Measurements from ENCODE around the gene RSRC1.

DNA sequence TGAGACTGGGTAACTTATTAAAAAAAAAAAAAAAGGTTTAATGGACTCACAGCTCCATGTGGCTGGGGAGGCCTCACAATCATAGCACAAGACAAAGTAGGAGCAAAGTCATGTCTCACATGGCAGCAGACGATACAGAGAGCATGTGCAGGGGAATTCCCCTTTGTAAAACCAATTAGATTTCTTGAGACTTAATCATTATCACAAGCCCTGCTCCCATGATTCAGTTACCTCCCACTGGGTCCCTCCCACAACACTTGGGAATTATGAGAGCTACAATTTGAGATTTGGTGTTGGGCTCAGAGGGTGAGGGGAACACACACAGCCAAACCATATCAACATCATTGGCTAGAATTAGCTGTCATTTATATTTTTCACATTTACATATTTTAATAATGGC is 221.0 kb downstream of the RSRC1 start:
- TF ChIP-seq CTCF (IDR thresholded peaks at IDR 0.05 in 8 of 11, conservative IDR thresholded peaks at IDR 0.05 in 3 of 11) (no peak), POLR2AphosphoS5 (IDR thresholded peaks at IDR 0.05) (no peak), POLR2A (IDR thresholded peaks at IDR 0.05) (no peak)

Measured in spleen (tissue), 7 donors.